Calu3 (cell line): ENCODE data around the gene TRPC4. TPM values are rescaled to one million over a fixed set of nuclear protein-coding genes. Genes with fewer than 3 reads are reported as not detected.

Experiments
- Bru-seq: library from RNA; stranded (reverse); fragments of 400-500 nt; gene quantifications from one replicate; lab custom pipeline; 2021; lab: Mats Ljungman, UMichigan
- BruChase-seq, 2 experiments: library from RNA; stranded (reverse); fragments of 400-500 nt; gene quantifications; one replicate each; lab custom pipeline; 2021; lab: Mats Ljungman, UMichigan
- BruUV-seq: library from RNA; stranded (reverse); fragments of 400-500 nt; replicated peaks from 2 replicates; lab custom pipeline; 2021; lab: Mats Ljungman, UMichigan
- CTCF ChIA-PET: fragments of 300-600 bp; sonication (Branson Sonifier 250); formaldehyde crosslinking; loops from one replicate; lab custom pipeline; 2022; ENCODE audit warnings: antibody characterized with exemption; lab: Charles Lee
- DNase-seq: peaks from one replicate; pipeline ENCODE4 v3.0.0; 2022
- H3K27ac Mint-ChIP-seq: one replicate; pipeline ENCODE4 v1.8.0; 2022; ENCODE audit warnings: mixed read lengths; ENCODE audit not compliant: unreplicated experiment
- H3K27me3 Mint-ChIP-seq: one replicate; pipeline ENCODE4 v1.8.0; 2022; ENCODE audit warnings: mixed read lengths; ENCODE audit not compliant: unreplicated experiment
- H3K36me3 Mint-ChIP-seq: one replicate; pipeline ENCODE4 v1.8.0; 2022; ENCODE audit warnings: mild to moderate bottlenecking, moderate library complexity, mixed read lengths; ENCODE audit not compliant: insufficient read depth, unreplicated experiment
- H3K4me1 Mint-ChIP-seq: one replicate; pipeline ENCODE4 v1.8.0; 2022; ENCODE audit warnings: mild to moderate bottlenecking, low read depth, mixed read lengths; ENCODE audit not compliant: unreplicated experiment
- H3K4me3 Mint-ChIP-seq: one replicate; pipeline ENCODE4 v1.8.0; 2022; ENCODE audit warnings: mild to moderate bottlenecking, low read depth, moderate library complexity, mixed read lengths; ENCODE audit not compliant: unreplicated experiment
- H3K9me3 Mint-ChIP-seq: one replicate; pipeline ENCODE4 v1.8.0; 2022; ENCODE audit warnings: low read depth, mixed read lengths; ENCODE audit not compliant: unreplicated experiment
- intact Hi-C: fragments of 100-400 bp; cut with micrococcal nuclease; formaldehyde crosslinking; loops from one replicate; pipeline ENCODE4 v1.10.0; 2022; ENCODE audit not compliant: unreplicated experiment
- long read RNA-seq: library from polyadenylated mRNA; stranded (forward); transcript quantifications from one replicate; pipeline ENCODE4 v2.0.0, GENCODE V29; 2022
- total RNA-seq: library from RNA; stranded (reverse); gene quantifications from 2 replicates; pipeline ENCODE4 v1.2.3, GENCODE V29; 2022
- TF ChIP-seq, protein P1 (sequence below): fragments of 200-600 bp; IDR thresholded peaks from one replicate; pipeline ENCODE4 v1.8.0; 2022; ENCODE audit warnings: antibody characterized with exemption; ENCODE audit not compliant: unreplicated experiment

Gene TRPC4
- 0.20 TPM in 1 of 2 replicates, not detected in the other for total RNA-seq
- percentile 15 among the genes with signal in this experiment for Bru-seq, nascent RNA
- percentile 6 among the genes with signal in this experiment for BruChase-seq, experiment 1, labeled RNA remaining after a 6-hour chase
- percentile 7 among the genes with signal in this experiment for BruChase-seq, experiment 2, labeled RNA remaining after a 2-hour chase
- long read RNA-seq = 0 reads

DNA sequence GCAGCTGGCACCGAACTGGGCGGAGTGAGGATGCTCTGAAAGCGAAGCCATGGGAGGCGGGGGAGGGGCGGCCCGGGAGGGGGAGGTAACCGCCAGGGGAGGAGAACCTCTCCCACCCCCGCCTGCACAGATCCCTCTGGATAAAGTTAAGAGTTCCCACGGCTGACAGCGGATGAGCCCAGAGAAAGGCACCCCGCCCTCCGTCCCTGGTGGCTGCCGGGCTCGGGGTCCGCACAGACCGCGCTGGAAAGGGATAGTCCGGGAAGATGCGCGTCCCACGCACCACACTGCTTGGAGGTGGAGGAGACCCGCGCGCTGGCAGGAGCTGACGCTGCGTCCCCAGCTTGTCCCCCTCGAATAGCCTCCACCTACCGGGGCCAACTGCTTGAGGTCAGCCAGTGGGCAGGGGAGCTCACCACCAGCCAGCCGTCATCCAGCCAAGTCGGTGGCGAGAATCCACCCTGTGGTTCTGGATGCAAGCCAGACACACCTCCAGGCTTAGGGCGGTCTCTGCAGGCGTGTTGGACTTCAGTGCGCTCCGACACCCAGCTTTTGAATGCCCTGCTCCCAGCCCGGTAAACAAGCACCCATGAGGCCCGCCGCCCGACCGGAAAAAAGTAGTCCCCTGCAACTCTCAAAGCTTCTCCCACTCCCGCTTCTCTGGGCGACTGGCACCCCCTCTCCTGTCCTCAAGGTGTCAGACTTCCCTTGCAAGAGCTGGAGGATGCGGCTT is at the start of gene TRPC4:
TSS of gene TRPC4 (minus strand) at position 17 of the 733 bp plus-strand sequence. CDS start 86,439 bp downstream, outside the sequence.
- Mint-ChIP-seq H3K36me3 (no peaks in the 10 kb centered on the region), H3K27ac (no peak within 1 kb of the TSS), H3K4me1 (no peaks in the 10 kb centered on the region), H3K4me3 (peak within 1 kb of the TSS; percentile 66), H3K9me3 (no peaks in the 10 kb centered on the region), H3K27me3 (no peaks in the 10 kb centered on the region)
- intact Hi-C loops = loop anchor here (5.0 kb wide), 1 partner anchor 177 kb away; no protein-coding TSS in a partner anchor
- CTCF ChIA-PET = interaction anchor here (0.6 to 0.8 kb wide), 2 partner anchors 174 to 712 kb away, joined by 3 to 4 read pairs; no protein-coding TSS in a partner anchor
- DNase-seq = peak; percentile 37
- TF ChIP-seq, protein P1, sequence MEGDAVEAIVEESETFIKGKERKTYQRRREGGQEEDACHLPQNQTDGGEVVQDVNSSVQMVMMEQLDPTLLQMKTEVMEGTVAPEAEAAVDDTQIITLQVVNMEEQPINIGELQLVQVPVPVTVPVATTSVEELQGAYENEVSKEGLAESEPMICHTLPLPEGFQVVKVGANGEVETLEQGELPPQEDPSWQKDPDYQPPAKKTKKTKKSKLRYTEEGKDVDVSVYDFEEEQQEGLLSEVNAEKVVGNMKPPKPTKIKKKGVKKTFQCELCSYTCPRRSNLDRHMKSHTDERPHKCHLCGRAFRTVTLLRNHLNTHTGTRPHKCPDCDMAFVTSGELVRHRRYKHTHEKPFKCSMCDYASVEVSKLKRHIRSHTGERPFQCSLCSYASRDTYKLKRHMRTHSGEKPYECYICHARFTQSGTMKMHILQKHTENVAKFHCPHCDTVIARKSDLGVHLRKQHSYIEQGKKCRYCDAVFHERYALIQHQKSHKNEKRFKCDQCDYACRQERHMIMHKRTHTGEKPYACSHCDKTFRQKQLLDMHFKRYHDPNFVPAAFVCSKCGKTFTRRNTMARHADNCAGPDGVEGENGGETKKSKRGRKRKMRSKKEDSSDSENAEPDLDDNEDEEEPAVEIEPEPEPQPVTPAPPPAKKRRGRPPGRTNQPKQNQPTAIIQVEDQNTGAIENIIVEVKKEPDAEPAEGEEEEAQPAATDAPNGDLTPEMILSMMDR = no peak
- no TSS peak for BruUV-seq

DNA sequence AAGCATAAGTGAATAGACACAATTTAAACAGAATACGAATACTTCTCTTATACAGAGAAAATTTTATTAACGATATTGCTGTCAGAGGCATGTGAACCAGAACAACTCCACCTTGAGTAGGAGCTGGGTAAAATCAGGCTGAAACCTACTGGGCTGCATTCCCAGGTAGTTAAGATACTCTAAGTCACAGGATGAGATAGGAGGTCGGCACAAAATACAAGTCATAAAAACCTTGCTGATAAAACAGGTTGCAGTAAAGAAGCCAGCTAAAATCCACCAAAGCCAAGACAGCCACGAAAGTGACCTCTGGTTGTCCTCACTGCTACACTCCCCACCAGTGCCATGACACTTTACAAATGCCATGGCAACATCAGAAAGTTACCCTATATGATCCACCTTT is 49.2 kb upstream of the TRPC4 start:
- CTCF ChIA-PET = no interaction called here
- intact Hi-C loops = no loop called here
- Mint-ChIP-seq H3K4me3 (peak overlapping the region; percentile 51), H3K27me3 (no peaks in the 10 kb centered on the region), H3K4me1 (no peaks in the 10 kb centered on the region), H3K36me3 (no peaks in the 10 kb centered on the region), H3K27ac (no peak overlapping the region), H3K9me3 (peaks cover 4% of the 10 kb centered on the region)
- BruUV-seq = no TSS peak
- peak; percentile 1 for DNase-seq
- TF ChIP-seq, protein P1 = no peak

DNA sequence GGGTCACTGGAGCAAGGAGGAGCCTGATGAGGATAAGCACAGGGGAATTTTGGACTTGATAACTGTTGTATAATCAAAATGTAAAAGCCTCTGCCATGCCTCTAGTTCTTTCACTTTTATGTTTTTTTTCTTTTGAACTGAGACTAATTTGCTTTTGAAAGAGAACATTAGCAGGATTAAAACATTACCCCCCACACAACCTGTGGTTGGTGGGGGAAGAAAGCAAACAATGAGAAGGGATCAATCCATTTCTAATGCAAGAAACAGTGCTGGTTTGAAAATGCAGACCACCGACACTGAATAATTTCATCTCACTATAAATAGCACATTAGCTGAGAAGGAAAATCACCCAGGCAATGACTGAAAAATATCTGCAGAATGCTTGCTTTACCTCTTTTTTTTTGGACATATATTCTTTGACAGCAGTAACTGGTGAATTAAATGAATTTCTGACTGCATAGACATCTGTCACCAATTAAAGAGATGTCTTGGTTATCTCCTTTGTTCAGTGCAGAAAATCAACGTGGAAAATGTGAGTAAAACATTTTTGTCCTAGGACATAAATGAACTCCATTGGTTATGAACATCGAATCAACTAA is 48.6 kb upstream of the TRPC4 start:
- no peak overlapping the region for H3K27ac Mint-ChIP-seq
- H3K4me1 Mint-ChIP-seq = no peaks in the 10 kb centered on the region
- peak overlapping the region; percentile 51 for H3K4me3 Mint-ChIP-seq
- H3K27me3 Mint-ChIP-seq = no peaks in the 10 kb centered on the region
- CTCF ChIA-PET = no interaction called here
- intact Hi-C loops = no loop called here
- no peak for DNase-seq
- peaks cover 4% of the 10 kb centered on the region for H3K9me3 Mint-ChIP-seq
- H3K36me3 Mint-ChIP-seq = no peaks in the 10 kb centered on the region
- TF ChIP-seq, protein P1 = no peak
- BruUV-seq = no TSS peak

DNA sequence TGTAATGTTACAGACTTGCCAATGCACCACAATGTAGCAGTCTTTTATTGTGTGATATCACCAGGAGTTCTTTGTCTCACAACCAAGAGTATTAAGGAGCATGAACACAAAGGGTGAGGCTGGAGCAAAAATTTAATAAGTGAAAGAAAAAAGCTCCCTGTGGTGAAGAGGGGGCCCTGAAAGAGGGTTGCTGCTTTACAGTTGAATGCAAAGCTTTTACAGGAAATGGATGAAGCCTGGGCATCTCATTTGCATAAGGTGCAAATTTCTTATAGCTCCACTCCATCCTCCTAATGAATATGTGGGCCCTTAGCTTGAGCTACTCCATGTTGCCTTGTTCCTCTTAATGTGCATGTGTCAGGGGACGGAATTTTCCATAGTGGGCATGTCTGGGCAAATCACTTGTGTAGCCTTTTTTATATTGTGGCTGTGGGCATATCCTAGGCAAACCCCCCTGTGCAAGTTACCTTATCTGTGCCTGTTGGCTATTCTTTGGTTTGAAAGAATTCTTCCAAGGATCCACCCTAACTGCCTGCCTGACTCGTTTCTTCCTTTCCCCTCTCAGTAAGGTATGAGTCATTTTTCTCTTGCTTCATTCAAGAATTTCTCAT is 45.3 kb upstream of the TRPC4 start:
- Mint-ChIP-seq H3K9me3 (peaks cover 4% of the 10 kb centered on the region), H3K4me3 (no peak overlapping the region), H3K4me1 (no peaks in the 10 kb centered on the region), H3K27me3 (no peaks in the 10 kb centered on the region), H3K36me3 (no peaks in the 10 kb centered on the region), H3K27ac (no peak overlapping the region)
- no peak for DNase-seq
- intact Hi-C loops = no loop called here
- CTCF ChIA-PET = no interaction called here
- TF ChIP-seq, protein P1 = no peak
- no TSS peak for BruUV-seq
